Measurements from ENCODE around the gene TNS1. TPM values are rescaled to one million over a fixed set of nuclear protein-coding genes. Genes with fewer than 3 reads are reported as not detected.
"Not testable (repeated sequence)": the region's sequence is repeated elsewhere in the genome, so short reads cannot be mapped to it uniquely, and the experiment has no call there.

Gene TNS1
- total and polyA plus RNA-seq, 2 donors (not counting 1 experiment from before 2014, with no cell fraction given): 0.10 to 0.86 TPM

DNA sequence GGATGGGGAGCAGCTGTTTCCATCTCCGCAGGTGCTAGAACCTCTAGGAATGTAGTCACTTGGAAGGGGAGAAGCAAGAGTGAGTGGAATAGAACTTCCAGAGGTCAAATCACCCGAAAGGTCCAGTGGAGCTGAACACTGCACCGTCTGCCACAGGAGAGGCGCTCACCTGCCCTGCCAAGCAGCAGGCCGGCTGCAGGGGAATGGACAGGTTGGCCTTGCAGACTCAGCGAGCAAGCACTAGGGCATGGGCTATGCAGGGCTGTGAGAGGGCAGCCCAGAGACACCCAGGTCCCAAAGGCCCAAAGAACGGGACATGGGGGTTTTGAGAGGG is 214.2 kb downstream of the TNS1 start:
- H4K20me1 ChIP-seq (ENCODE audit: control insufficient read depth, insufficient read depth, low read length, poor library complexity, severe bottlenecking): no peaks in the 10 kb centered on the region
- H3K4me2 ChIP-seq (replicated peaks; ENCODE audit: low read depth, low read length, poor library complexity, severe bottlenecking): no peak overlapping the region
- peaks cover 3% of the 10 kb centered on the region for H3K9me3 Mint-ChIP-seq (ENCODE audit: insufficient read depth)
- no peaks in the 10 kb centered on the region for H3K27me3 ChIP-seq (replicated peaks in 1 of 4; ENCODE audit: control extremely low read depth in 1 of 4, control insufficient read depth in 3 of 4, insufficient read depth in 4 of 4, low read length in 3 of 4)
- intact Hi-C loops (cut with micrococcal nuclease): loop anchor here (1.0 to 5.0 kb wide), 3 partner anchors 79 to 206 kb away; no protein-coding TSS in a partner anchor
- ATAC-seq (ENCODE audit: low read depth): no peak
- no peaks in the 10 kb centered on the region for H3K27me3 Mint-ChIP-seq
- H2AFZ ChIP-seq (ENCODE audit: insufficient read depth, low read depth, low read length, poor library complexity, severe bottlenecking): no peak overlapping the region
- TF ChIP-seq, protein P1, sequence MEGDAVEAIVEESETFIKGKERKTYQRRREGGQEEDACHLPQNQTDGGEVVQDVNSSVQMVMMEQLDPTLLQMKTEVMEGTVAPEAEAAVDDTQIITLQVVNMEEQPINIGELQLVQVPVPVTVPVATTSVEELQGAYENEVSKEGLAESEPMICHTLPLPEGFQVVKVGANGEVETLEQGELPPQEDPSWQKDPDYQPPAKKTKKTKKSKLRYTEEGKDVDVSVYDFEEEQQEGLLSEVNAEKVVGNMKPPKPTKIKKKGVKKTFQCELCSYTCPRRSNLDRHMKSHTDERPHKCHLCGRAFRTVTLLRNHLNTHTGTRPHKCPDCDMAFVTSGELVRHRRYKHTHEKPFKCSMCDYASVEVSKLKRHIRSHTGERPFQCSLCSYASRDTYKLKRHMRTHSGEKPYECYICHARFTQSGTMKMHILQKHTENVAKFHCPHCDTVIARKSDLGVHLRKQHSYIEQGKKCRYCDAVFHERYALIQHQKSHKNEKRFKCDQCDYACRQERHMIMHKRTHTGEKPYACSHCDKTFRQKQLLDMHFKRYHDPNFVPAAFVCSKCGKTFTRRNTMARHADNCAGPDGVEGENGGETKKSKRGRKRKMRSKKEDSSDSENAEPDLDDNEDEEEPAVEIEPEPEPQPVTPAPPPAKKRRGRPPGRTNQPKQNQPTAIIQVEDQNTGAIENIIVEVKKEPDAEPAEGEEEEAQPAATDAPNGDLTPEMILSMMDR (IDR thresholded peaks at IDR 0.05): no peak
- DNase-seq: no peak
- no peak overlapping the region for H3K9ac ChIP-seq (ENCODE audit: low read length)
- WGBS (ENCODE audit: insufficient coverage): 90% methylated on average over 7 of the region's 7 CpGs
- ChIA-PET POLR2A (no interaction called here), CTCF (interaction anchor here (0.6 to 17.1 kb wide), 27 partner anchors 9 to 1130 kb away, joined by 3 to 412 read pairs (median 4); no protein-coding TSS in a partner anchor)
- peaks cover 0 to 5% (median 0%) of the 10 kb centered on the region in 3 donors for H3K9me3 ChIP-seq (ENCODE audit: control extremely low read depth in 1 of 3, control insufficient read depth in 2 of 3, insufficient read depth in 1 of 3, low read length in 2 of 3)
- peaks cover 25% of the 10 kb centered on the region for H3K4me1 Mint-ChIP-seq
- no peak overlapping the region for H3K4me3 ChIP-seq (ENCODE audit: control extremely low read depth in 1 of 5, extremely low read depth in 1 of 5, insufficient read depth in 1 of 5, low read depth in 2 of 5, low read length in 4 of 5)
- no peaks in the 10 kb centered on the region for H3K36me3 ChIP-seq (replicated peaks in 1 of 2; ENCODE audit: control extremely low read depth in 1 of 2, control insufficient read depth in 1 of 2, extremely low read depth in 1 of 2, insufficient read depth in 2 of 2, low read length in 1 of 2)
- H3K79me2 ChIP-seq (ENCODE audit: control insufficient read depth, insufficient read depth, low read length): no peaks in the 10 kb centered on the region
- peak overlapping the region; percentile 26 for H3K4me3 Mint-ChIP-seq
- no peak overlapping the region for H3K27ac ChIP-seq (ENCODE audit: low read length in 2 of 2)
- H3K4me1 ChIP-seq (ENCODE audit: control insufficient read depth in 2 of 2, insufficient read depth in 2 of 2, low read length in 2 of 2): peaks cover 6 to 18% of the 10 kb centered on the region in 2 donors
- no peak overlapping the region for H3K27ac Mint-ChIP-seq

DNA sequence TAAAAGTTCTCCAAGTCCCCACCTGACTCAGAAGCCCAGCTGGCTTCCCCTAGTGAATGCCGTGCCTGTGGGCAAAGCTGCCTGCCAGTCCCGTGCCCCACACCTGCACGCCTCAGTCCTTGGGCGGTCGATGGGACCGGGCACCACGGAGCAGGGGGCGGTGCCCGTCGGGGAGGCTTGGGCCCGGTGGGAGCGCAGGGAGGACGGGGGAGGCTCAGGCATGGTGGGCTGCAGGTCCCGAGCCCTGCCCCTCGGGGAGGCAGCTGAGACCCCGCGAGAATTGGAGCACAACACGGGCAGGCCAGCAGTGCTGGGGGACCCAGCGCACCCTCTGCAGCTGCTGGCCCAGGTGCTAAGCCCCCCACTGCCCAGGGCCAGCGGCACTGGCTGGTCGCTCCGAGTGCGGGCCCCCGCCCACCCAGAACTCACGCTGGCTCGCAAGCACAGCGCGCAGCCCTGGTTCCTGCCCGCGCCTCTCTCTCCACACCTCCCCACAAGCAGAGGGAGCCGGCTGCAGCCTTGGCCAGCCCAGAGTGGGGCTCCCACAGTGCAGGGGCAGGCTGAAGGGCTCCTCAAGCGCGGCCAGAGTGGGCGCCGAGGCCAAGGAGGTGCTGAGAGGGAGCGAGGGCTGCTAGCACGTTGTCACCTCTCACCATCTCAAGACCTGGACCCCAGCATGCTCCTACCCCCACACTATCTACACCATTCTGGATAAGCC is 215.5 kb downstream of the TNS1 start:
- TF ChIP-seq EZH2 (IDR thresholded peaks at IDR 0.05; ENCODE audit: borderline replicate concordance, insufficient read depth, low read depth, low read length, poor library complexity, severe bottlenecking): no peak
- TF ChIP-seq, protein P1 (IDR thresholded peaks at IDR 0.05): no peak

DNA sequence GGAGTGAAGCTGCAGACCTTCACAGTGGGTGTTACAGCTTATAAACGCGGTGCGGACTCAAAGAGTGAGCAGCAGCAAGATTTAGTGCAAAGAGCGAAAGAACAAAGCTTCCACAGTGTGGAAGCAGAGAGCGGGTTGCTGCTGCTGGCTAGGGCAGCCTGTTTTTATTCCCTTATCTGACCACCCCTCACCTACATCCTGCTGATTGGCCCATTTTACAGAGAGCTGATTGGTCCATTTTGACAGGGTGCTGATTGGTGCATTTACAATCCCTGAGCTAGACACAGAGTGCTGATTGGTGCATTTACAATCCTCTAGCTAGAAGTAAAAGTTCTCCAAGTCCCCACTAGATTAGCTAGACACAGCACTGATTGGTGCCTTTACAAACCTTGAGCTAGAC is 216.2 kb downstream of the TNS1 start:
- H3K9me3 Mint-ChIP-seq (ENCODE audit: insufficient read depth); H3K36me3 ChIP-seq (replicated peaks in 1 of 2; ENCODE audit: control extremely low read depth in 1 of 2, control insufficient read depth in 1 of 2, extremely low read depth in 1 of 2, insufficient read depth in 2 of 2, low read length in 1 of 2); H3K79me2 ChIP-seq (ENCODE audit: control insufficient read depth, insufficient read depth, low read length); H3K4me3 Mint-ChIP-seq; H3K27me3 ChIP-seq (replicated peaks in 1 of 4; ENCODE audit: control extremely low read depth in 1 of 4, control insufficient read depth in 3 of 4, insufficient read depth in 4 of 4, low read length in 3 of 4); H4K20me1 ChIP-seq (ENCODE audit: control insufficient read depth, insufficient read depth, low read length, poor library complexity, severe bottlenecking); H3K27me3 Mint-ChIP-seq; H3K27ac ChIP-seq (ENCODE audit: low read length in 2 of 2); H3K4me3 ChIP-seq (ENCODE audit: control extremely low read depth in 1 of 5, extremely low read depth in 1 of 5, insufficient read depth in 1 of 5, low read depth in 2 of 5, low read length in 4 of 5); H3K4me2 ChIP-seq (replicated peaks; ENCODE audit: low read depth, low read length, poor library complexity, severe bottlenecking); ATAC-seq (ENCODE audit: low read depth); H3K9me3 ChIP-seq (ENCODE audit: control extremely low read depth in 1 of 3, control insufficient read depth in 2 of 3, insufficient read depth in 1 of 3, low read length in 2 of 3); POLR2A ChIA-PET; H2AFZ ChIP-seq (ENCODE audit: insufficient read depth, low read depth, low read length, poor library complexity, severe bottlenecking); H3K27ac Mint-ChIP-seq; H3K9ac ChIP-seq (ENCODE audit: low read length); DNase-seq: not testable (repeated sequence)
- CTCF ChIA-PET: interaction anchor here (0.9 to 17.1 kb wide), 22 partner anchors 8 to 282 kb away, joined by 3 to 412 read pairs (median 12); partner anchors contain the start of gene RUFY4
- H3K4me1 ChIP-seq (ENCODE audit: control insufficient read depth in 2 of 2, insufficient read depth in 2 of 2, low read length in 2 of 2): peaks cover 6 to 18% of the 10 kb centered on the region in 2 donors
- intact Hi-C loops (cut with micrococcal nuclease): loop anchor here (5.0 kb wide), 1 partner anchor 81 kb away; no protein-coding TSS in a partner anchor
- H3K4me1 Mint-ChIP-seq: peaks cover 23% of the 10 kb centered on the region
- WGBS (ENCODE audit: insufficient coverage): 100% methylated on average over 4 of the region's 5 CpGs

More for the DNA sequence above, 215.5 kb downstream of the TNS1 start:
- Histone ChIP-seq H3K9me3 (ENCODE audit: control extremely low read depth in 1 of 3, control insufficient read depth in 2 of 3, insufficient read depth in 1 of 3, low read length in 2 of 3) (peaks cover 0 to 8% (median 5%) of the 10 kb centered on the region in 3 donors), H3K79me2 (ENCODE audit: control insufficient read depth, insufficient read depth, low read length) (no peaks in the 10 kb centered on the region), H3K27ac (ENCODE audit: low read length in 2 of 2) (no peak overlapping the region), H3K36me3 (replicated peaks in 1 of 2; ENCODE audit: control extremely low read depth in 1 of 2, control insufficient read depth in 1 of 2, extremely low read depth in 1 of 2, insufficient read depth in 2 of 2, low read length in 1 of 2) (no peaks in the 10 kb centered on the region), H3K4me1 (ENCODE audit: control insufficient read depth in 2 of 2, insufficient read depth in 2 of 2, low read length in 2 of 2) (peaks cover 6 to 18% of the 10 kb centered on the region in 2 donors), H3K4me3 (ENCODE audit: control extremely low read depth in 1 of 5, extremely low read depth in 1 of 5, insufficient read depth in 1 of 5, low read depth in 2 of 5, low read length in 4 of 5) (no peak overlapping the region), H2AFZ (ENCODE audit: insufficient read depth, low read depth, low read length, poor library complexity, severe bottlenecking) (no peak overlapping the region), H4K20me1 (ENCODE audit: control insufficient read depth, insufficient read depth, low read length, poor library complexity, severe bottlenecking) (no peaks in the 10 kb centered on the region), H3K4me2 (replicated peaks; ENCODE audit: low read depth, low read length, poor library complexity, severe bottlenecking) (no peak overlapping the region), H3K27me3 (replicated peaks in 1 of 4; ENCODE audit: control extremely low read depth in 1 of 4, control insufficient read depth in 3 of 4, insufficient read depth in 4 of 4, low read length in 3 of 4) (no peaks in the 10 kb centered on the region), H3K9ac (ENCODE audit: low read length) (no peak overlapping the region)
- no peaks in the 10 kb centered on the region for H3K27me3 Mint-ChIP-seq
- POLR2A ChIA-PET: no interaction called here
- no peak for ATAC-seq (ENCODE audit: low read depth)
- 96% methylated on average over 33 of the region's 37 CpGs for WGBS (ENCODE audit: insufficient coverage)
- CTCF ChIA-PET: interaction anchor here (0.9 to 17.1 kb wide), 17 partner anchors 11 to 281 kb away, joined by 3 to 412 read pairs (median 16); partner anchors contain the start of gene RUFY4
- DNase-seq: no peak
- H3K4me1 Mint-ChIP-seq: peaks cover 25% of the 10 kb centered on the region
- intact Hi-C loops (cut with micrococcal nuclease): loop anchor here (5.0 kb wide), 1 partner anchor 80 kb away; no protein-coding TSS in a partner anchor
- no peak overlapping the region for H3K4me3 Mint-ChIP-seq
- H3K27ac Mint-ChIP-seq: no peak overlapping the region
- H3K9me3 Mint-ChIP-seq (ENCODE audit: insufficient read depth): peaks cover 3% of the 10 kb centered on the region

Measured in B cell (primary cell).